HTR-8/SVneo (cell line): ENCODE data around the gene KLHL6.
"Not testable (repeated sequence)": the region's sequence is repeated elsewhere in the genome, so short reads cannot be mapped to it uniquely, and the experiment has no call there.

Experiments used
- DNase-seq: peaks from one replicate; pipeline ENCODE4 v3.0.0; 2011; ENCODE audit warnings: low spot score, mixed read lengths; ENCODE audit not compliant: insufficient read length
- FAIRE-seq: peaks from 2 replicates; lab custom pipeline; 2011; peaks lifted over from hg19 to GRCh38; lab: Jason Lieb, UNC

Gene KLHL6

DNA sequence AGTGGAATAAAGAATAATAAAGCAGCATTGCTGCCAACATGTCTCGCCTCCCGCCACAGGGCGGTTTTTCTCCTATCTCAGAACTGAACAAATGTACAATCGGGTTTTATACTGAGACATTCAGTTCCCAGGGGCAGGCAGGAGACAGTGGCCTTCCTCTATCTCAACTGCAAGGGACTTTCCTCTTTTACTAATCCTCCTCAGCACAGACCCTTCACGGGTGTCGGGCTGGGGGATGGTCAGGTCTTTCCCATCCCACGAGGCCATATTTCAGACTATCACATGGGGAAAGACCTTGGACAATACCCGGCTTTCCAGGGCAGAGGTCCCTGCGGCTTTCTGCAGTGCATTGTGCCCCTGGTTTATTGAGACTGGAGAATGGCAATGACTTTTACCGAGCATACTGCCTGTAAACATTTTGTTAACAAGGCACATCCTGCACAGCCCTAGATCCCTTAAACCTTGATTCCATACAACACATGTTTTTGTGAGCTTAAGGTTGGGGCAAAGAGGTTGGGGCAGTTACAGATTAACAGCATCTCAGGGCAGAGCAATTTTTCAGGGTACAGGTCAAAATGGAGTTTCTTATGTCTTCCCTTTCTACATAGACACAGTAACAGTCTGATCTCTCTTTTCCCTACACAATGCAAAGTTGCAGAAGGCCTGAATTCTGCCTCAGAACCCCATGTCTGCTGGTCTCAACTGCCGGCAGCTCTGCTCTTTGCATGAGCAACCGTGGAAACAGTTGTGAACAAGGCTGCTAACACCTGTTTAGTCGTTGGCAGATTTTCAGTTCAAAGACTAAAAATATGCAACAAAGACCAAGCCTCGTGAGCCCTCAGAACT lies 44.0 kb downstream of the KLHL6 start:
- not testable (repeated sequence) for FAIRE-seq, DNase-seq

DNA sequence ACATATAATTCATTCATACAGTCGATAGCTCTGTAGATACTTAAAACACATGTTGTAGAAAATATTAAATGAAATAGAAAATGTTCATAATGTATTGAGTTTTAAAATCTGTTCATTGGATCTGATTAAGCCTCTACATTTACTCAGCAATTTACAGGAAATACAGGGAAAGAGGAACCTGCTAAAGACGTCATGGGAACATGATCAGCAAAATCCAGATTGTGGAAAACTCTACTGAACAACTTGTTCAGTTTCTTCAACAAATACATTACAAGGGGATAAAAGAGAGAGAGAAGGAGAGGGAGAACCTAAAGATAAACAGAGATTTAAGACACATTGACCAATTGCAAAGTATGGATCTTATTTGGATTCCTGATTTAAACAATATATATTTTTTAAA lies 46.7 kb downstream of the KLHL6 start:
- DNase-seq (no peak), FAIRE-seq (no peak)

DNA sequence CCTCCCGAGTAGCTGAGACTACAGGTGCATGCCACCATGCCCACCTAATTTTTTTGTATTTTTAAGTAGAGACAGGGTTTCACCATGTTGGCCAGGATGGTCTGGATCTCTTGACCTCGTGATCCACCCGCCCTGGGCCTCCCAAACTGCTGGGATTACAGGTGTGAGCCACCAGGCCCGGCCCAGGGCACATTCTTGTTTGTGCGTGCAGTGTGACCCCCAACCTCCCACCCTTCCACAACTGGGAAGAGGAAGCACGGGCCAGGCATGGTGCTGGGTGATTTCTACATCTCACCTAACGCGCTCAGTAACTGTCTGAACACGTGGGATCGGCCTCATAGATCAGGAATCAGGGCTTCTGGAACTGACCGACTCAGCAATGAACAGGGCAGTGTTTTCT lies 48.0 kb downstream of the KLHL6 start:
- DNase-seq, result no peak
- no peak for FAIRE-seq

DNA sequence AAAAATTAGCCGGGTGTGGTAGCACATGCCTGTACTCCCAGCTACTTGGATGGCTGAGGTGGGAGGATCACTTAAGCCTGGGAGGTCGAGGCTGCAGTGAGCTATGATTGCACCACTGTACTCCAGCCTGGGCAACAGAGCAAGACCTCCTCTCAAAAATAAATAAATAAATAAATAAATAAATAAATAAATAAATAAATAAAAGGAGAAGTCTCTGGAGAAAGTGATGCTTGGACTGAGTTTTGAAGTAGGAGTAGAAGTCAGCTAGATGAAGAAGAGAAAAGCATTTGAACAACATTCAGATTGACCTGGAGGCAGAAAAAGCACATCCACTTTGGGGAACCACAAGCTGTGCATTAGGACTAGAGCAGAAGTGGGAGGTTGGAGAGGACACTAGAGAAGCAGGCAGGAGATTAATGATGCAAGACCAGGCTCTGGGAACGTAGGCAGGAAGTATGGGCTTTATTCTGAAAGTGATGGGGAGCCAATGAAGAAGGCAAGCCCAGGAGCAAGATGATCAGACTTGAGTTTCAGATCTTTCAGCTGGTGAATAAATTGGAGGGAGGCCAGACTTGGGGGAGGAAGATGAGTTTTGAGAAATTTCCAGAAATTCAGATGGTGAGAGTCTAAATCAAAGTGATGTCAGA lies 48.7 kb downstream of the KLHL6 start:
- DNase-seq (no peak), FAIRE-seq (no peak)

DNA sequence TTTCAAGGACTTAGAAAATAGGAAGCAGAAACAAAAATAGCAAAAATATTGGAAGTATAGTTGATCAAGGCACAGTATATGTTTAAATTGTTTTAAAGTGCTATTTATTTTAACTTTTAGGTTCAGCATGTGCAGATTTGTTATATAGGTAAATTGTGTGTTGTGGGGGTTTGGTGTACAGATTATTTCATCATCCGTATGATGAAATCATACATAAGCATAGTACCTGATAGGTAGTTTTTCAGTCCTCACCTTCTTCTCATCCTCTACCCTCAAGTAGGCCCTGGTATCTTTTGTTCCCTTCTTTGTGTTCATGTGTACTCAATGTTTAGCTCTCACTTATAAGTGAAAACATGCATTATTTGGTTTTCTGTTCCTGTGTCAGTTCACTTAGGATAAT lies 50.9 kb downstream of the KLHL6 start:
- FAIRE-seq (no peak), DNase-seq (no peak)

DNA sequence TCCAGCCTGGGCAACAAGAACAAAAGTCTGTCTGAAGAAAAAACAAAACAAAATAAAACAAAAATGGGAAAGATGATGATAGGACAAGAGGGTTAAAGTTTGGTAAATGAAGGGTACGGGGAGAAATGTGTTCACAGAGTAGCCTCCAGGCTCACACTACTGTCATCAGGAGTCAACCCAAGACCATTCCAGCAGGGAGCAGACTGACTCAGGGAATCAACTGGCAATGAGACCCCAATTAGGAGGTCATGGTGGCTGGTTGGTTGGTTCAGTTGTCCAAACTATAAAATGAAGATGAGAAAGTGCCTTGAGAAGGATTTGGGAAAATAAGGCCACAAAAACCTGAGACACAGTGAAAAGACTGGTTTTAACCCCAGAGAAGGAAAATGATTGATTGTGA lies 51.8 kb downstream of the KLHL6 start:
- DNase-seq, result no peak
- no peak for FAIRE-seq

DNA sequence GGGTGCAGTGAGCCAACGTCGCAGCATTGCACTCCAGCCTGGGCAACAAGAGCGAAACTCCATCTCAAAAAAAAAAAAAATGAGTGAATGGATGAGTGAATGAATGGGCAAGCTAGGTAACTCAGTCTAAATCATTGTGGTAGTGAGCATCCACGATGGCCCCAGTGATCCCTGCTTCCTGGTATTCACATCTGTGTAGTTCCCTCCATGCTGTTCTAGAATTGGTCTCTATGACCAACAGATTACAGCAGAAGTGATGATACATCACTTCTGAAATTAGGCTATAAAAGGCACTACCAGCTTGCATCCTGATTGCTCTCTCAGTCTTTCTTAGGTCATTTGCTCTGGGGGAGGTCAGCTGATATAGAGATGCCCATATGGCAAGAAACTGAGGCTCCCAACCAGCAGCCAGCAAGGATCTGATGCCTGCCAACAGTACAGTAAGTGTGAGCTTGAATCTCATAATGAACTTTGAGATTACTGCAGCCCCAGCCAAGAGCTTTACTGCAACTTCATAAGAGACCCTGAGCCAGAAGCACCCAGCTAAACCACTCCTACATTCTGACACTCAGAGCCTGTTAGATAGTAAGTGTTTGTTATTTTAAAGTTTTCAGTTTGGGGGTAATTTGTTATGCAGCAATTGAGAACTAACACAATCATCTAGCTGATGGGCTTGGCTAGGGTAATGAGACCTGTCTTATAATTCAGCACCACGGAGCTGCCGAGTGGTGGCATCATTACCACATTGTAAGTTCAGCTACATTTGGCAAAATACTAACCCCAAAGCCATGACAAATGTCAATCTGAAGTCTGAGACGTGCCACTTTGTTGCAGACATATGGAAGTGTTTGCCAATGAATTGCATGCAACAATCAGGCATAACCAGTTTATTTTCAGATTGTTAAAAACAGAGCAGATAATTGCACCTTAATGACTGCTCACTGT lies 53.0 kb downstream of the KLHL6 start:
- no peak for DNase-seq
- FAIRE-seq, result no peak

DNA sequence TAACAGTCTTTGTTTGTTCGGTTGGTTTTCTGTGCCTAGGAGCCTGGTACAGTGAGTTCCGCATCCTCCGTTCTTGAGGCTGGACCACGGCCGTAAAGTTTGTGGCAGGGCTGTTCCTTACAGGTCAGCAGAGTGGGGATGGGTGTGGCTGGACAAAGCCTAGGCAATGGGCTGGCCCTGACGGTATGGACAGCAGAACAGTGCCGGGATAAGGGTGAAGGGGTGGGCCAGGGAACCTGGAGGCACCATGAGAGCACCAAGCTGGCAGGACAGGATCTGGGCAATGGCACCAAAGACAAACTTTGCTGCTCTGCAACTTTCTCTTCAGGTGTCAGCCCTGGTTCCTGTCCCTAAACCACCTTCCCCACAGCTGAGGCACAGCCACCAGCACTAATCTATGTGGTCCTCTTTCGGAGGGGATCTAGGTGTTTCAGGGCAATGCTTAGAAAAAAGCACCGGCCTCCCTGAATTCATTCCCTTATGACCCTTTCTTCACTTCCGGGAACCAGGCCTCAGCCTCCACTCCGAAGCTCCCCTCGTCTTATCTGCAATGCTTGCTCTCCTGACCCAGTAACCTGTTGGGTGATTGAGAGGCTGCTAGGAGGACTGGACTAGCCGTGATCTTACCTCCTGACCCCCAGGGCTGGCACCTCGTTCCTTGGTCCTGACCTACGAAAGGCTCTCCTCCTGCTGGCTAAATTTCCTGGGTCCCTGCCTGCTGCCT lies 54.4 kb downstream of the KLHL6 start:
- FAIRE-seq (no peak), DNase-seq (no peak)

DNA sequence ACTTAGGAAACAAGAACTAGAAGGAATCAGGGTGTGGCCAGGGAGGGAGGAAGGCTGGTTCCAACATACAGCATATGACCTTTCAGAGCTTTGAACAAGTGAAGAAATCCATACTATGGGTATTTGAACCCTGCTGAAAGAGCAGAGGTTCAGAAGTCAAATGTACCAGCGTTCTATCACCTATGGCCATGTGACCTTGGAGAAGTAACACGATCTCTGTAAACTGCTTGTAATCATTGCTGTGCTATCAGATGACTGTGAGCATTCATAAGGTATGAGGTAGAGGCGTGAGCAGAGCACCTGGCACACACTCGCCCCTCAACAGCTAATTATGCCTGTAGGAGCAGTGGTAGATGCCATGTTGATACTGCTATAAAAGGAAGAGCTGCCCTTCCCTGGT lies 55.2 kb downstream of the KLHL6 start:
- DNase-seq (no peak), FAIRE-seq (no peak)

DNA sequence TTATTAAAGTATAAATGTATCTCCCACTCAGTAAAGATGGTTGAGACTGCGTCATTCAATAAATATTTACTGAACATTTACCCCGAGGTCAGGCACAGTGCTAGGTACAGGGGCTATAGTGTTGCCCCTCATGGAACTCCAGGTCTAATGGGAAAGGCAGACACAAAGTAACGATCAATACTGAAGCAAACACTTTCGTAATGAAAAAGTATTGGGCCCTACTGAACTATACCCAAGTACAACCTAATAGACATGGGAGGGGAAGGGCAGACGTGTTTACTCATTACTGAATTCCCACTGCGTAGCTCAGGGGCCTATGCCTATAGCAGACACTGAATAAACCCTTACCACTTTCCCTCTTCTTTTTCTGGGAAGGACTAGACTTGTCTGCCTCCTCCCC lies 56.9 kb downstream of the KLHL6 start:
- DNase-seq (no peak), FAIRE-seq (no peak)

DNA sequence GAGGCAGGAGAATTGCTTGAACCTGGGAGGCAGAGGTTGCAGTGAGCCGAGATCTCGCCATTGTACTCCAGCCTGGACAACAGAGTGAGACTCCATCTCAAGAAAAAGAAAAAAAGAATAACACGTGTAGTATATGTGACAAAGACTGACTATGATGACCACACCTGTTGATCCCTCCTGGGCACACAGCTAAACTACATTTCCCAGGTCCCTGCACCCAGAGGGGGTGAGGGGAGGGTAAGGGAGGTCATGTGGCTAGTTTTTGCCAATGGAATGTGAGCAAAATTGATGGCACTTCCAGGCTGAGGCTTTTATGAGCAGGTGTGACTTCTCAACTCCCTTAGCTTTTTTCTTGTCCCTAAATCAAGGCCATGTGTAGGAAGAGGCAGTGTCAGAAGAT lies 58.2 kb downstream of the KLHL6 start:
- FAIRE-seq (no peak), DNase-seq (no peak)

DNA sequence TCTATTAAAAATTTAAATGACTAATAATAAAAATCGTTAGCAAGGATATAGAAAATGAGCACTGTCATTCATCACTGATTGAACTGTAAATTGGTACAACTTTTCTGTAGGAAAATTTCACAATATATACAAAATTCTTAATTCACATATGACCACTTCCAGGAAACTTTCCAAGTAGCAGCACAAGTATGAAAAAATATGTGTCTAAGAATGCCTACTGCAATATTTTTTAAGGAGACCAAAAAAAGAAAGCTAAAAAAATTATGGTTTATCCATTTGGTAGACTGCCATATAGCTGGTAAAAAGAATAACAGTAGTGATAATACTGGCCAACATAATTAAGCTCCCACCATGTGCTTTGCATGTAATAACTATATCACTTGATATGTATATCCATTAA lies 59.2 kb downstream of the KLHL6 start:
- no peak for DNase-seq
- FAIRE-seq, result no peak

DNA sequence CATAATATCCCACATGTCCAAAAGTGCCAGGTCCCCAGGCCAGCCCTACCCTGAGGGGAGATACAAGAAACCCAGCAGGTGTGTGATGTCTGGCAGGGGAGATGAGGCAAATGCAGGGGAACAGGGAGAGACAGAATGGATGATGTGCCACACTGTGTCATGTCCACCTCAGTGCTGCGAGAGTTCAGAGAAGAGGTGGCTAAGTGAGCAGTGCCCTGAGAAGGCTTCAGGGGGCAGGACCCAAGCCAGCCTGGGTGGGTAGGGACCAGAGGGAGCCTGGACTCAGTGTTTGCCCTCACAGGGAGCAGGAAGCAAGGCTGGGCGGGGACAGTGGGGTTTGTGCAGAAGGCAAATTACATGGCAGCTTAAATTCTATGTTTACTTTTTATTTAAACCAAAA lies 61.2 kb downstream of the KLHL6 start:
- DNase-seq (no peak), FAIRE-seq (no peak)

DNA sequence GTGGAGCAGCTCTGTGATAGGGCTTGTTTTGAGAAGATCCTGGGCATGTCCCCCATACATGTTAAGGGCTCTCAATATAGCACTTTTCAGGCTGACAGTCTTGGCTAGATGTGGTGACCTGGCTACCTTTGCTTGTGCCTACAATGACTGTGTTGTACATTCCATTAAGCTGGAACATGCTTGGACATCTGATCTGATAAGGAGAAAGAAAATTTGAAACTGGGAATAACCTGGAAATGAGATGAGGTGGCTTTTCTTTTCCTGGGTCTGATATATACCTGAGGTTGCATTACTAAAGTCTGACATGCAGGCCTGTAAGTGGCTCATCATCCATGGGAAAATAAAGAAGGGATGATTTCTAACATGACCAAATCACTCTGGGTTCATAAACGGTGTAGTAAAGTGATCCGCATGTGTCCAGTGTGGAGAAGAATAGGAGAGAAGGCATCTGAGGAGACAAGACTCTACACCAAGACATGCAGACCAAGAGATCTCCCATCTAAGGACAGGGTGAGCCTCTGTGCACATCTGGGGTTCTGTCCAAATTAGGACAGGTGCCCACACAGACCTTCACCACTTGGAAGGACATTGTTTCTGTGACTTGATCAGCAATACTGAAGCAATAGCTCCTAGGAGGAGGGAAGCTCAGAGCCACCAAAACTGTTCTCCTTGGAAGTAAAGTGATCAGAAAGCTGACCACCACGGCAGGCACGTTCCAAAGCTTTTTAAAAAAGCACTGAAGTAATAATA lies 62.0 kb downstream of the KLHL6 start:
- FAIRE-seq, result no peak
- no peak for DNase-seq

DNA sequence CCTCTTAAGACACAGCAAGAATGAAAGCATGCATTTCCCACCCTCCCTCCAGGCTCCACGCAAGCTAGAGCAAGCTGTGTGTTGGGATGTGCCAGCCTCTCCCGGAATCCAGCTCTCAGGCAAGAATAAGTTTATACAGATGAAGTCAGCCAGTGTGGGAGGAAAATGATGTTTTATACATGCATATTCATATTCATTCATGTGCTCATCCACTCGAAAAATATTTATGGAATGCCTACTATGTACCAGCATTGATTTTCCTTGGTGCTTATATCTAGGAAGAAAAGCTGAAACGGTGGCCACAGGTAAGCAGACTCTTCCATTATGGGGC lies 62.7 kb downstream of the KLHL6 start:
- DNase-seq, result no peak
- FAIRE-seq, result no peak

DNA sequence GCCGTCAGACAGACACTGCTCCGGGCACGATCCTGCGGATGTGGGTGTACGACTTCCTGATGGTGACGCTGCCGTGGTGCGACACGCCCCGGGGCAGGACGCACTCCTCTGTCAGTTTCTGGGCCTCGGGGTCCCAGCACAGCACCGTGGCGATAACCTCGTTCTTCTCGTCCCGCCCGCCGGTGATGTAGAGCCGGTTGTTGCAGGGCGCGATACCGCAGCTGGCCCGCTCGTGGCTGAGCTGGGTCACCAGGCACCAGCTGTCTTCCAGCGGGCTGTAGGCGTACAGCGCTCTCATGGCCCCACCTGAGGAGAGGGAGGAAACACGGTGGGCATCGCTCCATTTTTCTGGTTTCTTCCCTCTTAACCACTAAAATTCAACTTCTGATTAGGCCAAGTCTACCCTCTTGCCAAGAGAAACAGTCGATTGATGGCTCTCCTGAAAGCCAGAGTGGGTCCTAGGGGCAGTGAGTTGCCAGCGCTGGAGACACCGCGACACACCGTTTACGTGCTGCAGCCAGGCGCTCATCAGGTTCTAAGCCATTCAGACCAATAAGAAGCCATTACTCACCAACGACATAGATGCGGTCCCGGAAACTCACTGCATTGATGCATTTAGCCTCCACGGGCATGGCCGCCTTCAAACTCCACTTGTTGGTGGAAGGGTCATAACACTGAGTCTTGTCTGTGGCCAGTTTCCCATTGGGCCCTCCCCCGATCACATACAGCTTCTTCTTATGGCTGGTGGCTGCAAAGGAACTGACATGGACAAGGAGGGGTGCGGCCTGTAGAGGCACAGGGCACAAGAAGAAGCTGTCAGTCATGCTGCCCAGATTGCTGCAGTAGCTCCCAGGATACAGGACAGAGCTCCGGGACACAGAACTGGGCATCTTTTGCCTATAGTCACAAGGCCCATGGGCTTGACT lies 63.3 kb downstream of the KLHL6 start:
- no peak for DNase-seq
- FAIRE-seq, result peak; percentile 64

DNA sequence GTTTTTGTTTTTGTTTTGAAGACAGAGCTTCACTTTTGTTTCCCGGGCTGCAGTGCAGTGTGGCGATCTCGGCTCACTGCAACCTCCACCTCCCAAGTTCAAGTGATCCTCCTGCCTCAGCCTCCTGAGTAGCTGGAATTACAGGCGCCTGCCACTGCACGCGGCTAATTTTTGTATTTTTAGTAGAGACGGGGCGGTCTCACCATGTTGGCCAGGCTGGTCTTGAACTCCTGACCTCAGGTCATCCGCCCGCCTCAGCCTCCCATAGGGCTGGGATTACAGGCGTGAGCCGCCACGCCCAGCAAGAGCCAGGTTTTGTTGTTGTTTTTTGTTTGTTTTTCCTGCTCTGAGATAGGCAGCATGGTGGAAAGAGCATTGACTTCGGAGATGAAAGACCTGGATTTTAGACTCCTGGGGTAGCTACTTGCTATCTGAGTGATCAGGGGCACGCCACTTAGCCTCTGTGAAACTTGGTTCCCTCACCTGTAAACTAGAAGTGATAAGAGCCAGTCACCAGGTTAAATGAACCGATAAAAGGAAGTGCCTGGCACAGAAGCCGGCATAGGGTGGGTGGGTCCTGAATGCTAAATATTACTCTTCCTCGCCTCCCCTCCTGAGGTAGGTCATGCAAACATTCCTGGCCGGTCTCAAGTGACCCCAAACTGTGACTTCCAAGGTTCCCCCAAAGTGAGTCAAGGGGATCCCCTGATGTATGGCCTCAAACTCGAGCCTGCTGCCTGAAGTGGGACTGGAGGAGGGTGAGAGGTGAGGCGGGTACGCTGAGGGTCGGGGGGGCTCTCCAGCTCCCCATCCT lies 64.2 kb downstream of the KLHL6 start:
- DNase-seq (no peak), FAIRE-seq (no peak)

DNA sequence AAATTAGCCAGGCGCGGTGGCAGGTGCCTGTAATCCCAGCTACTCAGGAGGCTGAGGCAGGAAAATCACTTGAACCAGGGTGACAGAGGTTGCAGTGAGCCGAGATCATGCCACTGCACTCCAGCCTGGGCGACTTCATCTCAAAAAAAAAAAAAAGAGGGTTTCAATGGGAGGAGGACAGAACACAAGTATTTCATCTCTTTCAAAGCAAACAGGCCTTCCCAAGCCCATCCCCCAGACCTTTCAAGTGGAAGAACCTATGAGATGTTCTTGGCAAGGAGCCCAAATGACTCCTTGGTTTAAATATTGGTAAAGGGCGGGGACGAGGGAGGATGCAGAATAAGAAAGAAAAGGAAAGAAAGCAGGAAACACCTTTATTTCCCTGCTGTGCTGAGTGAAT lies 64.9 kb downstream of the KLHL6 start:
- no peak for DNase-seq
- no peak for FAIRE-seq
